Esophagus muscularis mucosa (tissue), 4 donors: ENCODE measurements around the gene ARHGAP5. TPM values are rescaled to one million over a fixed set of nuclear protein-coding genes. Genes with fewer than 3 reads are reported as not detected.

ENCODE experiments used
- DNase-seq: peaks from one replicate; pipeline ENCODE4 v3.0.0-alpha.2; 2017; ENCODE audit errors: extremely low spot score
- H3K27ac ChIP-seq, 4 donors: fragments of 200-600 bp; sonication (generic); replicated peaks in 1 of 4; 1 replicate in 3 of 4; 2 replicates in 1 of 4; pipeline ENCODE4 v1.5.1; 2016 to 2019; ENCODE audit warnings: mild to moderate bottlenecking in 1 of 4
- H3K27me3 ChIP-seq, 4 donors: fragments of 200-600 bp; sonication (generic); one replicate each; pipeline versions ENCODE4 v1.5.1 to v1.6.0; 2016 to 2019
- H3K36me3 ChIP-seq, 4 donors: fragments of 200-600 bp; sonication (generic); one replicate each; pipeline ENCODE4 v1.5.1; 2016 to 2019
- H3K4me1 ChIP-seq, 4 donors: fragments of 200-600 bp; sonication (generic); one replicate each; pipeline ENCODE4 v1.5.1; 2016 to 2019
- H3K4me3 ChIP-seq, 4 donors: fragments of 200-600 bp; sonication (generic); 1 replicate in 2 of 4; 2 replicates in 2 of 4; pipeline ENCODE4 v1.5.1; 2016 to 2019; ENCODE audit warnings: mild to moderate bottlenecking in 4 of 4, moderate library complexity in 1 of 4
- H3K9me3 ChIP-seq, 4 donors: fragments of 200-600 bp; sonication (generic); 1 replicate in 3 of 4; 2 replicates in 1 of 4; pipeline ENCODE4 v1.5.1; 2016 to 2019
- EP300 ChIP-seq: sonication (generic); formaldehyde crosslinking; IDR thresholded peaks from one replicate; pipeline ENCODE4 v1.6.1; 2017; ENCODE audit warnings: antibody characterized with exemption
- POLR2A ChIP-seq: fragments of 450-650 bp; IDR thresholded peaks from one replicate; pipeline ENCODE4 v1.6.1; 2017; ENCODE audit warnings: antibody characterized with exemption, moderate library complexity, mild to moderate bottlenecking, low read depth
- POLR2AphosphoS5 ChIP-seq, 2 donors: sonication (generic); formaldehyde crosslinking; IDR thresholded peaks; one replicate each; pipeline ENCODE4 v1.6.1; 2017; ENCODE audit warnings: antibody characterized with exemption in 2 of 2
- WGBS: methylation state at CpG from one replicate; pipeline ENCODE4 v1.1.5; 2018; 5-methylcytosine and 5-hydroxymethylcytosine counted together
- intact Hi-C: fragments of 100-400 bp; cut with DNase I; formaldehyde crosslinking; loops from one replicate; pipeline ENCODE4 v1.15.1; 2023
- total RNA-seq, 4 donors: library from RNA; depleted of rRNA; stranded (reverse); fragments of >200 nt; gene quantifications; one replicate each; pipeline versions ENCODE4 v1.1.0 to v1.2.1, GENCODE V29; 2016
- TF ChIP-seq, protein P1 (sequence below), 3 experiments: fragments of 200-600 bp in 2 of 3; fragments of 450-650 bp in 1 of 3; sonication (generic) in 2 of 3; IDR thresholded peaks; one replicate each; pipeline ENCODE4 v1.5.1; 2017 to 2019; ENCODE audit warnings: antibody characterized with exemption in 3 of 3, mild to moderate bottlenecking in 2 of 3, moderate library complexity in 1 of 3

ARHGAP5 gene
- total RNA-seq, 4 donors from 2014 or later, result 171 to 223 (median 196) TPM

GRCh38 chr14:32202998-32203882, 126.1 kb downstream of the ARHGAP5 start, which contains the start of gene RNU6-8:
Gene RNU6-8, minus strand, starts transcription at chr14:32203269.
- intact Hi-C loops, result loop anchor here (5.0 kb wide), 1 partner anchor 49 kb away; no protein-coding TSS in a partner anchor
- no peaks in the 10 kb centered on the region for H3K36me3 ChIP-seq
- peak within 1 kb of the TSS; percentile 82 to 89 (median 85) for H3K27ac ChIP-seq
- peaks cover 9 to 23% (median 19%) of the 10 kb centered on the region in 4 donors for H3K4me1 ChIP-seq
- H3K9me3 ChIP-seq, result no peaks in the 10 kb centered on the region
- DNase-seq, result peak; percentile 95
- peak within 1 kb of the TSS; percentile 57 to 80 (median 69) for H3K4me3 ChIP-seq
- TF ChIP-seq, protein P1, sequence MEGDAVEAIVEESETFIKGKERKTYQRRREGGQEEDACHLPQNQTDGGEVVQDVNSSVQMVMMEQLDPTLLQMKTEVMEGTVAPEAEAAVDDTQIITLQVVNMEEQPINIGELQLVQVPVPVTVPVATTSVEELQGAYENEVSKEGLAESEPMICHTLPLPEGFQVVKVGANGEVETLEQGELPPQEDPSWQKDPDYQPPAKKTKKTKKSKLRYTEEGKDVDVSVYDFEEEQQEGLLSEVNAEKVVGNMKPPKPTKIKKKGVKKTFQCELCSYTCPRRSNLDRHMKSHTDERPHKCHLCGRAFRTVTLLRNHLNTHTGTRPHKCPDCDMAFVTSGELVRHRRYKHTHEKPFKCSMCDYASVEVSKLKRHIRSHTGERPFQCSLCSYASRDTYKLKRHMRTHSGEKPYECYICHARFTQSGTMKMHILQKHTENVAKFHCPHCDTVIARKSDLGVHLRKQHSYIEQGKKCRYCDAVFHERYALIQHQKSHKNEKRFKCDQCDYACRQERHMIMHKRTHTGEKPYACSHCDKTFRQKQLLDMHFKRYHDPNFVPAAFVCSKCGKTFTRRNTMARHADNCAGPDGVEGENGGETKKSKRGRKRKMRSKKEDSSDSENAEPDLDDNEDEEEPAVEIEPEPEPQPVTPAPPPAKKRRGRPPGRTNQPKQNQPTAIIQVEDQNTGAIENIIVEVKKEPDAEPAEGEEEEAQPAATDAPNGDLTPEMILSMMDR (IDR thresholded peaks at IDR 0.05), result no peak
- TF ChIP-seq POLR2A, result peak; percentile 50
- peak; percentile 80 to 91 for TF ChIP-seq POLR2AphosphoS5 (IDR thresholded peaks at IDR 0.05)
- no peak for TF ChIP-seq EP300
- no peaks in the 10 kb centered on the region for H3K27me3 ChIP-seq
- under 1% methylated on average over 41 of the region's 57 CpGs for WGBS

- peak overlapping the region; percentile 82 to 89 (median 85) for H3K27ac ChIP-seq
- H3K9me3 ChIP-seq, result no peaks in the 10 kb centered on the region
- peak overlapping the region; percentile 57 to 80 (median 69) for H3K4me3 ChIP-seq
- no peak for DNase-seq
- H3K27me3 ChIP-seq, result no peaks in the 10 kb centered on the region
- no peaks in the 10 kb centered on the region for H3K36me3 ChIP-seq
- TF ChIP-seq EP300, result no peak
- no peak for TF ChIP-seq POLR2AphosphoS5 (IDR thresholded peaks at IDR 0.05)
- TF ChIP-seq POLR2A, result no peak
- TF ChIP-seq, protein P1 (IDR thresholded peaks at IDR 0.05), result no peak
- WGBS, result 8% methylated on average over 14 of the region's 14 CpGs
- intact Hi-C loops, result loop anchor here (5.0 kb wide), 1 partner anchor 48 kb away; no protein-coding TSS in a partner anchor
- H3K4me1 ChIP-seq, result peaks cover 9 to 23% (median 19%) of the 10 kb centered on the region in 4 donors
Observed at GRCh38 chr14:32203928-32204357, 126.8 kb downstream of the ARHGAP5 start.

DNA sequence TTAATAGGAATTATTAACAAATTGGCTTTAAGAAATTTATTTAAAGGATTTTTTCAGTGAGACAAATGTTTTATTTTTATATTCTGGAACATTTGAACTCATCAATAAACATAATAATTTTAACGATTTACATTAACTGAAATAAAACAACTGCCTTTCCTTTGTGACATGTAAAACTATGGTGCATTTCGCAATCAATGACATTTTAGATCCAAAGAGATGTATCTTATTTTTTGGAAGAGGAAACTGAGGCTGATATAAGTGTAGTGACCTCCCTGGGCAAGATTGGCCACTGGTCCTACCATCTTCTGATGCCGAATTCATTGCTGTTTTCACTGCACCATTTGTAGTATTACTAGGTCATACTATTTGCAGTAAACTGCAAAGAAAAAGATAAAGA, 128.4 kb downstream of the ARHGAP5 start:
- TF ChIP-seq POLR2AphosphoS5 (IDR thresholded peaks at IDR 0.05) (no peak), POLR2A (no peak), EP300 (no peak)
- TF ChIP-seq, protein P1 (IDR thresholded peaks at IDR 0.05), result no peak
- intact Hi-C loops, result no loop called here
- Histone ChIP-seq H3K9me3 (no peaks in the 10 kb centered on the region), H3K4me1 (peaks cover 9 to 22% (median 18%) of the 10 kb centered on the region in 4 donors), H3K4me3 (no peak overlapping the region), H3K27ac (no peak overlapping the region), H3K36me3 (no peaks in the 10 kb centered on the region), H3K27me3 (no peaks in the 10 kb centered on the region)
- WGBS, result 93% methylated on average over 3 of the region's 3 CpGs
- no peak for DNase-seq

- WGBS, result 83% methylated on average over 4 of the region's 4 CpGs
- no peaks in the 10 kb centered on the region for H3K9me3 ChIP-seq
- H3K36me3 ChIP-seq, result no peaks in the 10 kb centered on the region
- intact Hi-C loops, result no loop called here
- no peak overlapping the region for H3K4me3 ChIP-seq
- H3K27me3 ChIP-seq, result no peaks in the 10 kb centered on the region
- no peak for TF ChIP-seq POLR2A
- TF ChIP-seq EP300, result no peak
- TF ChIP-seq POLR2AphosphoS5 (IDR thresholded peaks at IDR 0.05), result no peak
- TF ChIP-seq, protein P1 (IDR thresholded peaks at IDR 0.05), result no peak
- no peak for DNase-seq
- peak overlapping the region in 1 of 4 donors; percentile 50 for H3K27ac ChIP-seq
- peaks cover 9 to 22% (median 14%) of the 10 kb centered on the region in 4 donors for H3K4me1 ChIP-seq
Observed at GRCh38 chr14:32205984-32206383, 128.9 kb downstream of the ARHGAP5 start.
